ENCODE data around the gene GIGYF1. TPM values are rescaled to one million over a fixed set of nuclear protein-coding genes. Genes with fewer than 3 reads are reported as not detected.

Gene GIGYF1
- total and polyA plus RNA-seq, 2 of the 13 experiments (the other 11 are each of a cell fraction or from before 2014, with no cell fraction given), result 7.6 to 16.1 TPM

- no peak for TF ChIP-seq ZHX2 (IDR thresholded peaks at IDR 0.05; ENCODE audit: low read depth)
- TF ChIP-seq ZHX2 (CRISPR knock-in tag; IDR thresholded peaks at IDR 0.05; ENCODE audit: borderline replicate concordance), result no peak
- TF ChIP-seq HDAC6 (IDR thresholded peaks at IDR 0.05; ENCODE audit: low read depth, low read length), result no peak
- no peak for TF ChIP-seq RFX5 (IDR thresholded peaks at IDR 0.05; ENCODE audit: low read depth, low read length)
- no peak; the same call in 1 of the 2 replicates for TF ChIP-seq ZFP37 (CRISPR knock-in tag; IDR thresholded peaks at IDR 0.05; ENCODE audit: borderline replicate concordance)
- TF ChIP-seq ZFAT (CRISPR knock-in tag; conservative IDR thresholded peaks at IDR 0.05), result no peak
- TF ChIP-seq ZSCAN12 (CRISPR knock-in tag; IDR thresholded peaks at IDR 0.05), result no peak
- 0 out of 2 replicates have a peak, but pooled peaks have one; percentile 29 for TF ChIP-seq HOXA5 (CRISPR knock-in tag; IDR thresholded peaks at IDR 0.05)
- TF ChIP-seq ZSCAN31 (CRISPR knock-in tag; IDR thresholded peaks at IDR 0.05; ENCODE audit: low read depth), result peak; percentile 77; the same call in 1 of the 2 replicates
- no peak for TF ChIP-seq ZNF124 (CRISPR knock-in tag; IDR thresholded peaks at IDR 0.05)
- no peak for TF ChIP-seq ZNF75D (CRISPR knock-in tag; IDR thresholded peaks at IDR 0.05; ENCODE audit: borderline replicate concordance)
- peak; percentile 61; the same call in 1 of the 2 replicates for TF ChIP-seq ZNF580 (CRISPR knock-in tag; IDR thresholded peaks at IDR 0.05; ENCODE audit: borderline replicate concordance, low read depth)
- TF ChIP-seq, protein P1, sequence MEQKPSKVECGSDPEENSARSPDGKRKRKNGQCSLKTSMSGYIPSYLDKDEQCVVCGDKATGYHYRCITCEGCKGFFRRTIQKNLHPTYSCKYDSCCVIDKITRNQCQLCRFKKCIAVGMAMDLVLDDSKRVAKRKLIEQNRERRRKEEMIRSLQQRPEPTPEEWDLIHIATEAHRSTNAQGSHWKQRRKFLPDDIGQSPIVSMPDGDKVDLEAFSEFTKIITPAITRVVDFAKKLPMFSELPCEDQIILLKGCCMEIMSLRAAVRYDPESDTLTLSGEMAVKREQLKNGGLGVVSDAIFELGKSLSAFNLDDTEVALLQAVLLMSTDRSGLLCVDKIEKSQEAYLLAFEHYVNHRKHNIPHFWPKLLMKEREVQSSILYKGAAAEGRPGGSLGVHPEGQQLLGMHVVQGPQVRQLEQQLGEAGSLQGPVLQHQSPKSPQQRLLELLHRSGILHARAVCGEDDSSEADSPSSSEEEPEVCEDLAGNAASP (CRISPR knock-in tag; IDR thresholded peaks at IDR 0.05; ENCODE audit: borderline replicate concordance), result 0 out of 2 replicates have a peak, but pooled peaks have one; percentile 13
- TF ChIP-seq SMYD3 (CRISPR knock-in tag; IDR thresholded peaks at IDR 0.05), result 0 out of 2 replicates have a peak, but pooled peaks have one; percentile 34
- TF ChIP-seq ZNF282 (IDR thresholded peaks at IDR 0.05; ENCODE audit: partially characterized antibody), result no peak
- TF ChIP-seq PRPF4 (IDR thresholded peaks at IDR 0.05; ENCODE audit: low read depth, low read length, poor library complexity, severe bottlenecking), result no peak
- no peak for TF ChIP-seq ZNF891 (CRISPR knock-in tag; IDR thresholded peaks at IDR 0.05)
- TF ChIP-seq, protein P2, sequence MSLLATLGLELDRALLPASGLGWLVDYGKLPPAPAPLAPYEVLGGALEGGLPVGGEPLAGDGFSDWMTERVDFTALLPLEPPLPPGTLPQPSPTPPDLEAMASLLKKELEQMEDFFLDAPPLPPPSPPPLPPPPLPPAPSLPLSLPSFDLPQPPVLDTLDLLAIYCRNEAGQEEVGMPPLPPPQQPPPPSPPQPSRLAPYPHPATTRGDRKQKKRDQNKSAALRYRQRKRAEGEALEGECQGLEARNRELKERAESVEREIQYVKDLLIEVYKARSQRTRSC (CRISPR knock-in tag; IDR thresholded peaks at IDR 0.05; ENCODE audit: low read depth), result no peak
These were observed 25.7 kb upstream of the GIGYF1 start (continued) for GRCh38 chr7:100719523-100720278.

Measured in HepG2 (cell line).